GM21717 (cell line): ENCODE results near the gene CYSRT1.
A peak's percentile ranks its signal among the peaks of the same experiment; 100 is the strongest.

Experiments used
- ATAC-seq: cut with Tn5 transposase; IDR thresholded peaks from one replicate; pipeline ENCODE4 v1.9.1; 2021; ENCODE audit warnings: mild to moderate bottlenecking, moderate library complexity; ENCODE audit not compliant: unreplicated experiment

CYSRT1 gene

GRCh38 chr9:137189297-137190295 lies 35.4 kb upstream of the CYSRT1 start:
- peak; percentile 7 for ATAC-seq

GRCh38 chr9:137190315-137190856 lies 34.6 kb upstream of the CYSRT1 start:
- ATAC-seq = no peak

GRCh38 chr9:137191245-137191644 lies 33.7 kb upstream of the CYSRT1 start:
- ATAC-seq = no peak

- no peak for ATAC-seq
These were observed 33.1 kb upstream of the CYSRT1 start for GRCh38 chr9:137191691-137192447.

GRCh38 chr9:137192448-137192780 lies 32.6 kb upstream of the CYSRT1 start:
- ATAC-seq = no peak

GRCh38 chr9:137192859-137193258 lies 32.1 kb upstream of the CYSRT1 start:
- no peak for ATAC-seq

GRCh38 chr9:137193771-137194170 lies 31.2 kb upstream of the CYSRT1 start:
- ATAC-seq = no peak

- ATAC-seq = no peak
These were observed 30.6 kb upstream of the CYSRT1 start for GRCh38 chr9:137194388-137194787.

GRCh38 chr9:137194909-137195308 lies 30.1 kb upstream of the CYSRT1 start:
- ATAC-seq = no peak

- ATAC-seq = no peak
These were observed 29.3 kb upstream of the CYSRT1 start for GRCh38 chr9:137195525-137196220.

- ATAC-seq = no peak
These were observed 26.7 kb upstream of the CYSRT1 start for GRCh38 chr9:137198051-137198901.

GRCh38 chr9:137198902-137199283 lies 26.1 kb upstream of the CYSRT1 start:
- ATAC-seq = no peak

GRCh38 chr9:137199411-137200121 lies 25.4 kb upstream of the CYSRT1 start:
- ATAC-seq = no peak

- ATAC-seq = peak; percentile 81
These were observed 24.4 kb upstream of the CYSRT1 start, which contains the start of gene TPRN for GRCh38 chr9:137200311-137201204. Gene TPRN (minus strand): TSS chr9:137200741. CDS start chr9:137200711, 30 bp downstream.

- no peak for ATAC-seq
These were observed 23.6 kb upstream of the CYSRT1 start for GRCh38 chr9:137201205-137201868.

GRCh38 chr9:137202966-137203365 lies 22.0 kb upstream of the CYSRT1 start:
- no peak for ATAC-seq

GRCh38 chr9:137204731-137205125 lies 20.2 kb upstream of the CYSRT1 start:
- no peak for ATAC-seq
